Umbilical cord (tissue), 2 donors: ENCODE data around the gene FRAS1. TPM values are rescaled to one million over a fixed set of nuclear protein-coding genes. Genes with fewer than 3 reads are reported as not detected.
"Not testable (repeated sequence)": the region's sequence is repeated elsewhere in the genome, so short reads cannot be mapped to it uniquely, and the experiment has no call there.

Source experiments
- DNase-seq: peaks from one replicate; pipeline ENCODE4 v3.0.0-alpha.2; 2015; ENCODE audit warnings: low spot score
- total RNA-seq: library from RNA; depleted of rRNA; stranded (reverse); fragments of >200 nt; gene quantifications from one replicate; pipeline ENCODE4 v1.2.3, GENCODE V29; 2014; ENCODE audit warnings: low replicate concordance; ENCODE audit not compliant: insufficient read depth

Gene FRAS1
- total RNA-seq, 1 donor from 2014 or later: 47.7 TPM

GRCh38 chr4:78099058-78099457 lies 41.9 kb downstream of the FRAS1 start:
- no peak for DNase-seq

GRCh38 chr4:78100060-78100459 lies 42.9 kb downstream of the FRAS1 start:
- DNase-seq: no peak

- DNase-seq: no peak
These were observed 62.6 kb downstream of the FRAS1 start for GRCh38 chr4:78119698-78120097.

- DNase-seq: peak; percentile 31
These were observed 63.2 kb downstream of the FRAS1 start for GRCh38 chr4:78120144-78120880.

GRCh38 chr4:78121338-78121904 lies 64.3 kb downstream of the FRAS1 start:
- no peak for DNase-seq

GRCh38 chr4:78125834-78126331 lies 68.8 kb downstream of the FRAS1 start:
- not testable (repeated sequence) for DNase-seq

- DNase-seq: no peak
These were observed 72.4 kb downstream of the FRAS1 start for GRCh38 chr4:78129383-78130108.

GRCh38 chr4:78131403-78131802 lies 74.3 kb downstream of the FRAS1 start:
- DNase-seq: no peak

- DNase-seq: no peak
These were observed 79.3 kb downstream of the FRAS1 start for GRCh38 chr4:78136109-78137081.

- no peak for DNase-seq
These were observed 80.4 kb downstream of the FRAS1 start for GRCh38 chr4:78137532-78137931.

- peak; percentile 73 for DNase-seq
These were observed 81.1 kb downstream of the FRAS1 start for GRCh38 chr4:78138252-78138651.

GRCh38 chr4:78143634-78144033 lies 86.5 kb downstream of the FRAS1 start:
- no peak for DNase-seq

GRCh38 chr4:78145008-78145407 lies 87.9 kb downstream of the FRAS1 start:
- no peak for DNase-seq

- DNase-seq: no peak
These were observed 88.5 kb downstream of the FRAS1 start for GRCh38 chr4:78145622-78146021.

GRCh38 chr4:78149751-78150542 lies 92.8 kb downstream of the FRAS1 start:
- peak; percentile 78 for DNase-seq

- no peak for DNase-seq
These were observed 93.4 kb downstream of the FRAS1 start for GRCh38 chr4:78150543-78150864.

- no peak for DNase-seq
These were observed 95.7 kb downstream of the FRAS1 start for GRCh38 chr4:78152795-78153194.

GRCh38 chr4:78154972-78155590 lies 98.0 kb downstream of the FRAS1 start:
- no peak for DNase-seq

- DNase-seq: no peak
These were observed 98.5 kb downstream of the FRAS1 start for GRCh38 chr4:78155616-78156105.

GRCh38 chr4:78156520-78156919 lies 99.4 kb downstream of the FRAS1 start:
- DNase-seq: no peak
